CD4-positive, CD25-positive, alpha-beta regulatory T cell (primary cell): ENCODE measurements around the gene MEGF10. TPM values are rescaled to one million over a fixed set of nuclear protein-coding genes. Genes with fewer than 3 reads are reported as not detected.
A peak's percentile ranks its signal among the peaks of the same experiment; 100 is the strongest.
"Not testable (repeated sequence)": the region's sequence is repeated elsewhere in the genome, so short reads cannot be mapped to it uniquely, and the experiment has no call there.

Experiments used
- ATAC-seq, 2 donors: fragments of 150-1000 bp; cut with Tn5 transposase; one replicate each; pipeline ENCODE4 v1.10.0; 2021; ENCODE audit warnings: low read depth in 2 of 2, moderate number of reproducible peaks in 2 of 2, moderate library complexity in 1 of 2
- DNase-seq, 3 donors: peaks; one replicate each; pipeline versions ENCODE4 v3.0.0 to v3.0.0-alpha.2; 2012 to 2022; ENCODE audit warnings: mixed read lengths in 1 of 3
- H3K27ac ChIP-seq: one replicate; pipeline ENCODE4 v1.7.0; 2013; ENCODE audit warnings: mild to moderate bottlenecking, low read length; ENCODE audit not compliant: insufficient read depth, poor library complexity, severe bottlenecking
- H3K27me3 ChIP-seq: one replicate; pipeline ENCODE4 v1.7.0; 2013; ENCODE audit warnings: low read length; ENCODE audit not compliant: control insufficient read depth, insufficient read depth
- H3K36me3 ChIP-seq: one replicate; pipeline ENCODE4 v1.7.0; 2013; ENCODE audit warnings: mild to moderate bottlenecking, low read length, moderate library complexity; ENCODE audit not compliant: control insufficient read depth, insufficient read depth
- H3K4me1 ChIP-seq: 2 replicates; pipeline ENCODE4 v1.7.0; 2013; ENCODE audit warnings: mild to moderate bottlenecking, low read length; ENCODE audit not compliant: insufficient read depth, control insufficient read depth, poor library complexity, severe bottlenecking
- H3K4me3 ChIP-seq: one replicate; pipeline ENCODE4 v1.7.0; 2013; ENCODE audit warnings: low read depth, mild to moderate bottlenecking, low read length, moderate library complexity
- H3K9me3 ChIP-seq, 2 experiments: 1 replicate in 1 of 2; 2 replicates in 1 of 2; pipeline ENCODE4 v1.7.0; 2013; ENCODE audit warnings: low read length in 2 of 2, mild to moderate bottlenecking in 1 of 2, moderate library complexity in 1 of 2; ENCODE audit not compliant: control insufficient read depth in 2 of 2
- H3K27ac Mint-ChIP-seq, 3 donors: one replicate each; pipeline ENCODE4 v1.8.0; 2020 to 2022; ENCODE audit warnings: mild to moderate bottlenecking in 3 of 3, mixed read lengths in 3 of 3, moderate library complexity in 2 of 3
- H3K27me3 Mint-ChIP-seq: one replicate; pipeline ENCODE4 v1.8.0; 2022; ENCODE audit warnings: mild to moderate bottlenecking, mixed read lengths
- H3K36me3 Mint-ChIP-seq: one replicate; pipeline ENCODE4 v1.8.0; 2020; ENCODE audit warnings: mixed read lengths
- H3K4me1 Mint-ChIP-seq, 4 donors: one replicate each; pipeline ENCODE4 v1.8.0; 2020 to 2022; ENCODE audit warnings: mixed read lengths in 4 of 4, mild to moderate bottlenecking in 1 of 4
- H3K4me3 Mint-ChIP-seq, 4 donors: one replicate each; pipeline ENCODE4 v1.8.0; 2020 to 2022; ENCODE audit warnings: mild to moderate bottlenecking in 4 of 4, mixed read lengths in 4 of 4, moderate library complexity in 3 of 4
- H3K9me3 Mint-ChIP-seq, 7 donors: one replicate each; pipeline ENCODE4 v1.8.0; 2020 to 2022; ENCODE audit warnings: mixed read lengths in 7 of 7, mild to moderate bottlenecking in 3 of 7, moderate library complexity in 2 of 7
- polyA plus RNA-seq, 4 donors: library from polyadenylated mRNA; unstranded; fragments of 300-500 nt; fragmentation: Illumina TruSeq; gene quantifications; one replicate each; pipeline ENCODE4 v1.2.3, GENCODE V29; 2021
- total RNA-seq: library from RNA; stranded (reverse); gene quantifications from one replicate; pipeline ENCODE4 v1.2.3, GENCODE V29; 2022

Gene MEGF10
- total and polyA plus RNA-seq, 5 donors from 2014 or later: 0.09 to 0.30 TPM; not detected in 3

GRCh38 chr5:127308945-127309344, 18.3 kb downstream of the MEGF10 start:
- no peak for ATAC-seq
- H3K4me1 Mint-ChIP-seq: peaks cover 0 to 4% (median 2%) of the 10 kb centered on the region in 4 donors
- peaks cover 0 to 2% of the 10 kb centered on the region in 2 experiments for H3K9me3 ChIP-seq
- no peaks in the 10 kb centered on the region for H3K9me3 Mint-ChIP-seq
- H3K27ac Mint-ChIP-seq: no peak overlapping the region
- H3K27me3 ChIP-seq: peaks cover 6% of the 10 kb centered on the region
- DNase-seq: no peak
- no peaks in the 10 kb centered on the region for H3K36me3 Mint-ChIP-seq
- no peak overlapping the region for H3K4me3 ChIP-seq
- peaks cover 14% of the 10 kb centered on the region for H3K27me3 Mint-ChIP-seq
- no peaks in the 10 kb centered on the region for H3K4me1 ChIP-seq
- H3K27ac ChIP-seq: no peak overlapping the region
- no peaks in the 10 kb centered on the region for H3K36me3 ChIP-seq
- H3K4me3 Mint-ChIP-seq: no peak overlapping the region

- Mint-ChIP-seq H3K4me1 (peaks cover 0 to 4% (median 2%) of the 10 kb centered on the region in 4 donors), H3K36me3 (no peaks in the 10 kb centered on the region), H3K9me3 (no peaks in the 10 kb centered on the region), H3K27me3 (peaks cover 14% of the 10 kb centered on the region), H3K4me3 (no peak overlapping the region), H3K27ac (no peak overlapping the region)
- no peak overlapping the region for H3K4me3 ChIP-seq
- H3K4me1 ChIP-seq: no peaks in the 10 kb centered on the region
- no peak for DNase-seq
- peaks cover 7% of the 10 kb centered on the region for H3K27me3 ChIP-seq
- H3K9me3 ChIP-seq: peaks cover 0 to 2% of the 10 kb centered on the region in 2 experiments
- no peaks in the 10 kb centered on the region for H3K36me3 ChIP-seq
- ATAC-seq: no peak
- H3K27ac ChIP-seq: no peak overlapping the region
Observed at GRCh38 chr5:127311349-127311748, 20.8 kb downstream of the MEGF10 start.

DNA sequence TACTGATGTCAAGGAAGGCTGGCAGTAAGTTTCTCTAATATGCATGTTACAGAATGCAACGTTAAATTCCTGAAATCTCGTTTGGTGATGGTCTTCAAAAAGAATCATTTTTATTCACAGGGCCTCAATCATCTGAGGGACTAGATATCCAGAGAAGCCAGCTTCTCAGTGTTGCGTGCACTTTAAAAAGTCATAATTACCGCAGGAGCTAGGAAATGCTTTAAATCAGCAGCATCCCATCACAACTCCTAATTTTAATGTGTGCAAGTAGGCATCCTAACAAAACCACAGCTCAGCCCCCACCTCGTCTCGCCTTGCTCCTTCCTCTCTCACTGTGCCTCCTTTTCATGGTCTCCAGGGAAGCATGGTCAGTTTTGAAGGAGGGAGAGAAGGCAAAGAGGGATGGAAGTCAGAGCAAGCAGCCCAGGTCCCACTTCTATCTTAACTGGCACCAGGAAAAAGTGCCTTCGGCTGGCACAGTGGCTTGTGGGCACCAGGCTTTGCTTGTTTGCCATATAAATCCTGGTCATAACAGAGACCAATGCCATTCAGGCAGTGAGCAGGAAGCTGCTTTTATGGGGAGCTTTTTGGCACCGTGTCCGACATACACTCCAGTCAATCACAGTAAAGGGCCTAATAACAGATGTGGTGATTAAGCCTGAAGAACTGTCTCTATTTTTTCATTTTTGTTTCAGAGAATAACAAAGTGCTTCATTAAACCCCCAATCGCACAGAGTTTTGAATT, 21.4 kb downstream of the MEGF10 start:
- Histone ChIP-seq H3K36me3 (no peaks in the 10 kb centered on the region), H3K4me1 (no peaks in the 10 kb centered on the region), H3K27me3 (peaks cover 7% of the 10 kb centered on the region), H3K9me3 (peaks cover 0 to 2% of the 10 kb centered on the region in 2 experiments), H3K27ac (no peak overlapping the region), H3K4me3 (no peak overlapping the region)
- no peak overlapping the region for H3K27ac Mint-ChIP-seq
- DNase-seq (no peak), ATAC-seq (no peak)
- peaks cover 0 to 4% (median 2%) of the 10 kb centered on the region in 4 donors for H3K4me1 Mint-ChIP-seq
- H3K27me3 Mint-ChIP-seq: peaks cover 12% of the 10 kb centered on the region
- H3K4me3 Mint-ChIP-seq: no peak overlapping the region
- no peaks in the 10 kb centered on the region for H3K9me3 Mint-ChIP-seq
- H3K36me3 Mint-ChIP-seq: no peaks in the 10 kb centered on the region

GRCh38 chr5:127313379-127313778, 22.8 kb downstream of the MEGF10 start:
- DNase-seq: no peak
- no peaks in the 10 kb centered on the region for H3K9me3 Mint-ChIP-seq

DNA sequence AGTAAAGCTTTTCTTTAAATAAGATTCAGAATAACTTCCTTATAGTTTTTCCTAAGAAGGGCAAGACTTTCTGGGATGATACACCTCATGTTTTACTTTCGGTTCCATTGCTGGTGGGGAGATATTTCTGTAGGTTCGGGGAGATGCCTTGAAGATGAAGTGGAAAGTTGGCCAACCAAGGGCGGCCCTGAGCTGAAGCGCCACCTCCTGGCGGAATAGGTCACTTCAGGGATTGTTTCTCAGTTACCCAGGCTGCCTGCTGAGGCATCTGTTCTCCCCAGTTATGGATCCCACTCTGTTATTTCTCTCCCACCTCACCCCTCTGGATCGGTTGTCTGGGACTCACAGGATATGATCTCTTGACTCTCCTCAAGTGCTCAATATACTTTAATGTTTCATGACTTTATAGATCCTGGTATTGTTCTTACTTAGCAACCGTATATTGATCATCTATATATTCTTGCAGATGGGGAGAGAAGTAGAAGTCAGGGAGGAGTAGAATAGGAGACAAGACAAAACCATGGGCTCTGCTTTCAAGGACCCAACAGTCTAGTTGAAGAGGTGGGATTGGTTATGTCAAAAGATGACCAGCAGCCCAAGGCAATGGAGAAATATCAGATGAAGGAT, 23.4 kb downstream of the MEGF10 start:
- no peaks in the 10 kb centered on the region for H3K9me3 Mint-ChIP-seq
- peaks cover 0 to 4% (median 2%) of the 10 kb centered on the region in 4 donors for H3K4me1 Mint-ChIP-seq
- Histone ChIP-seq H3K4me1 (no peaks in the 10 kb centered on the region), H3K27me3 (peaks cover 7% of the 10 kb centered on the region), H3K36me3 (no peaks in the 10 kb centered on the region), H3K27ac (no peak overlapping the region), H3K4me3 (peak overlapping the region; percentile 28), H3K9me3 (no peaks in the 10 kb centered on the region)
- no peak overlapping the region for H3K27ac Mint-ChIP-seq
- DNase-seq (peak; percentile 41 to 62 (median 61)), ATAC-seq (peak; percentile 59 to 69)
- H3K27me3 Mint-ChIP-seq: peaks cover 9% of the 10 kb centered on the region
- H3K4me3 Mint-ChIP-seq: no peak overlapping the region
- H3K36me3 Mint-ChIP-seq: no peaks in the 10 kb centered on the region

More at GRCh38 chr5:127313379-127313778, 22.8 kb downstream of the MEGF10 start:
- Histone ChIP-seq H3K4me1 (no peaks in the 10 kb centered on the region), H3K9me3 (no peaks in the 10 kb centered on the region), H3K27ac (no peak overlapping the region), H3K36me3 (no peaks in the 10 kb centered on the region), H3K4me3 (no peak overlapping the region), H3K27me3 (peaks cover 7% of the 10 kb centered on the region)
- Mint-ChIP-seq H3K4me1 (peaks cover 0 to 4% (median 2%) of the 10 kb centered on the region in 4 donors), H3K27me3 (peaks cover 8% of the 10 kb centered on the region), H3K4me3 (no peak overlapping the region), H3K36me3 (no peaks in the 10 kb centered on the region), H3K27ac (no peak overlapping the region)
- ATAC-seq: no peak

DNA sequence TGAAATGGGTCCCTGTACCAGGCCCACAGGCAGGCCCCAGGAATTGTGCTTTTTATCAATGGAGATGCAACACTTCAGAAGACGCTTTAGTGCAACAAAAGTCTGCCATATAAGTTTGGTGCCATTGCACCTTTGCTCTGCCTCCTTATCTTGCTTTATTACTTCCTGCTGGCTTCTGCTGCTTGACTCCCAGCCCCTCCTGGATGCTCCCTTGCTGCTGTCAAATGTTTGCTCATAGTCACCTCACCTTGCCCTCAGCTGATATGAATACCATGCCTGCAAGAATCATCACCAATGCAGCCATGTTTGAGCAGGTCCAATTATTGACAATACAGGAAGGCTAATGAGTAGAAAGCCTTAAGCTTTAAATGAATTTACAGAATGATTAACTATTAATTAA, 25.4 kb downstream of the MEGF10 start:
- Histone ChIP-seq H3K27ac (no peak overlapping the region), H3K4me3 (no peak overlapping the region), H3K9me3 (no peaks in the 10 kb centered on the region), H3K27me3 (peaks cover 7% of the 10 kb centered on the region), H3K36me3 (no peaks in the 10 kb centered on the region), H3K4me1 (no peaks in the 10 kb centered on the region)
- no peak for DNase-seq
- no peak overlapping the region for H3K27ac Mint-ChIP-seq
- no peaks in the 10 kb centered on the region for H3K9me3 Mint-ChIP-seq
- H3K4me1 Mint-ChIP-seq: peaks cover 0 to 12% (median 6%) of the 10 kb centered on the region in 4 donors
- no peak overlapping the region for H3K4me3 Mint-ChIP-seq
- peaks cover 12% of the 10 kb centered on the region for H3K27me3 Mint-ChIP-seq
- no peaks in the 10 kb centered on the region for H3K36me3 Mint-ChIP-seq
- no peak for ATAC-seq

DNA sequence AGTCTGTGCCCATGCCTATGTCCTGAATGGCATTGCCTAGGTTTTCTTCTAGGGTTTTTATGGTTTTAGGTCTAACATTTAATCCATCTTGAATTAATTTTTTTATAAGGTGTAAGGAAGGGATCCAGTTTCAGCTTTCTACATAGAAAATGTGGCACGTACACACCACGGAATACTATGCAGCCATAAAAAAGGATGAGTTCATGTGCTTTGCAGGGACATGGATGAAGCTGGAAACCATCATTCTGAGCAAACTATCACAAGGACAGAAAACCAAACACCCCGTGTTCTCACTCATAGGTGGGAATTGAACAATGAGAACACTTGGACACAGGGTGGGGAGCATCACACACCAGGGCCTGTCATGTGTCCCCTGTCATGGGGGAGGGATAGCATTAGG, 26.8 kb downstream of the MEGF10 start:
- not testable (repeated sequence) for H3K36me3 ChIP-seq, H3K4me1 ChIP-seq, H3K9me3 Mint-ChIP-seq, H3K9me3 ChIP-seq, H3K4me3 Mint-ChIP-seq, H3K27me3 Mint-ChIP-seq, H3K36me3 Mint-ChIP-seq, DNase-seq, H3K27ac Mint-ChIP-seq, H3K4me3 ChIP-seq, H3K27me3 ChIP-seq, ATAC-seq, H3K27ac ChIP-seq
- peaks cover 0 to 18% (median 6%) of the 10 kb centered on the region in 4 donors for H3K4me1 Mint-ChIP-seq
